Raji (cell line): ENCODE results near the gene TBL1XR1.

ENCODE experiments used
- POLR2A ChIP-seq: IDR thresholded peaks from 2 replicates; pipeline ENCODE4 v1.6.1; 2011; ENCODE audit warnings: low read depth, low read length, control low read depth; ENCODE audit not compliant: insufficient read depth

The TBL1XR1 gene

DNA sequence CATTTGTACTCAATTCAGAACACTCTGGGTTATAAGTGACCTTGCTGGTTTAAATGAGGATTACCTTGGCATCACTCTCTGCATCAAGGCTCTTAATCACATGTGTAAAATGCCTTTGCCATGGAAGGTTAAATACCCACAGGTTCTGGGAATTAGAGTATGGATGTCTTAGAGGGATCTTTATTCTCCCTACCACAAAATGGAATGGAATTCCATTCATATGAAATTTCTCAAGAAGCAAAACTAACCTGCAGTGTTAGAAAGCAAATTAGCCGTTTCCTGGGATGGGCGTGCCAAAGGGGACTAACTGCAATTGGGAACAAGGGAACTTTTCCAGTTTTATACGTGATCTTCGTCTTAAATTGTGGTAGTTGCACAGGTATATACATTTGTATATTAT is 39.8 kb downstream of the TBL1XR1 start:
- TF ChIP-seq POLR2A: no peak

DNA sequence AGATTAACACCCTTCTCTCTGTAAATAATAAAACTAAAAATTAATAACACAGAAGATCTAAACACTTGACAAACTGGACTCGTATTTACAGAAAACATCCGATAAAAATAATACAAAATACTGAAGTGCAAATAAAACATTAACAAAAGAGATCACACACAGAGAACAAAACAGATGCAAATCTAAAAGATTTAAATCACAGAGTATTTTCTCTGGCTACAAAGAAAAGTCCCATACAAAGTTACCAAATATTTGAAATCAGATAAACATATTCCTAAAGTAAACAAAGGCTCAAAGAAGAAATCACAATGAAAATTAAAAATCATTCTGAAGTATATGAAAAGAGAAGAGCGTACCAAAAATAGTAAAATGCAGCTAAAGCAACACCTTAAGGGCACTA is 42.5 kb downstream of the TBL1XR1 start:
- no peak for TF ChIP-seq POLR2A

DNA sequence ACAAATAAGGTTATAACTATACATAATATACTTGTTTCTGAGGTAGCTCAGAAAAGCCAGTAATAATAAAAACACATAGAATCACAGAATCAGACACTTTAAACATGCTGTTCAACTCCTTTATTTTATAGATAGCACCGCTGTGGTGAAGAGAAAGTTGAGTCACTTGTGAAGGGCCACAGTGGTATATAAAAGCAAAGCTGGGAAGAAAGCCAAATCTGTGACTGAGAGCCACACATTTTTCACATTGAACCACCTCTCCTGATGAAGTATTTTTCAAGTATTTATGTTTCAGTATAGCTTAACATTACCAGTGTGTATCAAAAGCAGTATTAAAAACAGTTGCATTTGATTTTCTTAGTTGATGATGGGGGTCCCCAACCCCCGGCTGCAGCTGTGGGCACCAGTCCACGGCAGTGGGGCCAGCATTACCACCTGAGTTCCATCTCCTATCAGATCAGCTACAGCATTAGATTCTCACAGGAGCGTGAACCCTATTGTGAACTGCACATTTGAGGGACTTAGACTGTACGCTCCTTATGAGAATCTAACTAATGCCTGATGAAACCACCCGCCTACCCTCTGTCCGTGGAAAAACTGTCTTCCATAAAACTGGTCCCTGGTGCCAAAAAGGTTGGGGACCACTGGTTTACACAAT is 46.2 kb downstream of the TBL1XR1 start:
- TF ChIP-seq POLR2A: no peak

DNA sequence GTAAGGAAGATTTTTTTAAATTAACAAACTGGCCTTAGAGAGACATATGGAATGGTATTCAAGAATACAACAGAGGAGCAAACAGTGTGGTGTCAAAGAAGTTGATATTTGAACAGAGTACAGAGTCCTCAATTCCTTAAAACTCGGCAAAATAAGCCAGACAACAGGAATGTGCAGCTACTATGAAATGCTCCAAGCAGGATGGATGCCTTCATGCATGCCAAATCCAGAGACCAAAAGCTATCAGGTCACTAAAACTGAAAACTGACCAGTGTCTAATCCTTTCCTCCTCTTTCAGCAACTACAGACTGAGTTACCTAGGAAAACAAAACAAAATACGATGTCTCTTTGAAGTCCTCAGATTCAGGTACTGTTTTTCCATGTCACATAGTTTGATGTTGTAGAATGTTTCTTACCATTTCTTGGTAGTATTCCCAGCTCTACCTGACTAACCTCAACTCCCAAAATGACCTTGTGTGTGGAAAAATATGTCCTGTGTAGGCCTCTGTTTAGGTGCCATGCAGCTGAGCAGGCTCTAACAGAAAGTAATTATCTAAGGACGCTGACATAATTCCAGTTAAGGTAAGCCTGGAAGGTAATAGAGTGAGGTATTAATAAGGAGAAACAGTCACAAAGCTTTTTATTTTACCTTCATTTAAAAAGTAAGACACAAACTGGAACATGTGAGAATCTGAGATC is 46.9 kb downstream of the TBL1XR1 start:
- TF ChIP-seq POLR2A: no peak

DNA sequence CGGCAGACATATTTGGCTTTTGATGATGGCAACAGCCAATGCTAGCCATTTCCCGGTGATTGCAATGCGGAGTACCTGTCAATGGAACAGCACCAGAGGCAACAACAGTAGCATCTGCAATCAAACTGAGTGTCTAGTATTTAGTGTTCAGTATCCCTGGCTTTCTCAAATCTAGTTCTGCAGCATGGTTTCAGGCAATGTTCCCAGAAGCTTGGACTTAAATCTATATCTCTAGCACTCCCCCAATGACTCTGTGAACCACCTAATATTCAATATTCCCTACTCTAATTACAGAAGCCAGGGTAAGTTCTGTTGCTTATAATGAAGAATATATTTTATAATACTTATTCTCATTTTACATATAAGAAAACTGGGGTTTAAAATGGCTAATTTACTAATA is 48.2 kb downstream of the TBL1XR1 start:
- TF ChIP-seq POLR2A: no peak

DNA sequence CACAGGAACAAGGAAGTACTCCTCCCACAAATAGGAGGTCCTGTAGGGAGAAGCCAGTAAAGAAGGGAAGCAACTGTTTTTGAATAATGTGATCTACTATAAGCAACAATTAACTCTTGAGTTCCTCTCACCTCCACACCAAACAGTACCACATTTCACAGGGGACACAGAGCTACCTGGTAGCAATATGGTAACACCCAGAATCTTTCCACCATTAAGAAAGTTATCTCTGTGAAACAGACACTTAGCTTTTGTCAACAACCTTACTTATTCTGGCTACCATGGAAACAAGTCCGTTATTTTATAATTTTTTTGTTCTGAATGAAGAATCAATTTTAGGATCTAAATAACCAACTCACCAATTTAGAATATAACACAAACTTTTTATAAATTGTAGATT is 49.5 kb downstream of the TBL1XR1 start:
- no peak for TF ChIP-seq POLR2A

DNA sequence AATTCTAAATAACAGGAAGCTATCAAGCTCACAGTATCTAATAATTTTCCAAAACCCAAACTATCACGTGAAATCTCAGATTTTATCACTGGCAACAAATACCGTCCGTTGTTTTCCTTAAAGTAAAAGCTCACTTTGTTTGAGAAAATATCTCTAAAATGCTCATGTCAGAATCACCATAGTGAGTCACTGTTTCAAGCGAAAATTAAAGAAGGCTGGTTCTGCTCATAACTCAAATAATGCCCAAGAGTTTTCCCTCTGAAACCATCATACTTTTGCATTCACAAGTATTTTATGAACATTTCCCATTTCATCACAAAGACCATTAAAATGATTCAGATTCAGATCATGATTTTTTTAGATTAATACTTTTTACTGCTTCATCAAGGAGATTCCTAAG is 50.6 kb downstream of the TBL1XR1 start:
- no peak for TF ChIP-seq POLR2A

DNA sequence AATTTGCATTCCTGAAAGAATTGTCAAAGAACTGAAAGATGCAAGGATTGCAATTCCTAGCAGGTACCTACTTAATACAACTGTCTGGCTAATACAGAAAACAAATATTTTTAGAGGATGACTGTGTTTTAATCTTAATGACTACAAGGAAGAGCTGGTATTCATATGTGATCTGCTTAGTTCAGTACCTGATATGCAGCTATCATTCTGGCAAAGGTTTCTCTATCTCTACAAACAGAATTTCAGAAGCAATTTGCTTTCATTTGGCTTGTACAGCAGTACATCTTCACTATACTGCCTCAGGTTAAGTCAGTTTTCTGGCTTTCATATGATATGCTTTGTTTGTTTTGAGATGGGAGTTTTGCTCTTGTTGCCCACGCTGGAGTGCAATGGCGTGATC is 51.3 kb downstream of the TBL1XR1 start:
- no peak for TF ChIP-seq POLR2A

DNA sequence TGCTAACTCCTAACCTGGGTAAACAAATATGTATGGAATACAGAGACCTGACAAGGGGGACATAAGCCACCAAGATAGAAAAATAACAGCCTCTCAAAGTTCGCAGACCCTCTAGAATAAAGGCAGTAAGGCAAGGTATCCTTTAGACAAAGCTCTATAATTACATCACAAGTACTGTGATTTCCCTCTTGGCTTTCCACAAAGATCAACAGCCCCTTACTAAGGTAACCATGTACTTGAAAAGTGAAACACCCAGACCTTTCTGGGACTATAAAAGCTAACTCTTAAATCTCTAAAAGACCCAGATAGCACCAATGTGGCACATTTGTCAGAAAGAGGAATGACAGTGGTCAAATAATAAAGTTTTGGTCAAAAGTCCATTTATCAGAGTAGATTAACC is 51.9 kb downstream of the TBL1XR1 start:
- no peak for TF ChIP-seq POLR2A

DNA sequence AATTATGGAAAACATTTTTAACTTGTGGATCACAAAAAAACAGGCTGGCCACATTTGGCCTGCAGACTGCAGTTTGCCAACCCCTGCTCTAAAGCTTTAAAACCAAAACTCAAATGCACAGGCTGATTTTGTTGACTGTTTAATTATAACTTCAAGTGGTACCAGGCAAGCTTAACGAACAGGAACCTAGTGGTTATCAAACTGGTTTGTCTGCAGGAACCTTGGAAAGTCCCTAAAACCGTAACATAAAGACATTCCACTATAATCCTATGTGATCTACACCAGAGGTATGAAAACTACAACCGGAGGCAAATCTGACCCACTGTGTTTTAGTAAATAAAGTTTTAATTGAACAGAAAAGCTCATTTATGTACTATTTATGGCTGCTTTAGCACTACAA is 52.4 kb downstream of the TBL1XR1 start:
- TF ChIP-seq POLR2A: no peak

DNA sequence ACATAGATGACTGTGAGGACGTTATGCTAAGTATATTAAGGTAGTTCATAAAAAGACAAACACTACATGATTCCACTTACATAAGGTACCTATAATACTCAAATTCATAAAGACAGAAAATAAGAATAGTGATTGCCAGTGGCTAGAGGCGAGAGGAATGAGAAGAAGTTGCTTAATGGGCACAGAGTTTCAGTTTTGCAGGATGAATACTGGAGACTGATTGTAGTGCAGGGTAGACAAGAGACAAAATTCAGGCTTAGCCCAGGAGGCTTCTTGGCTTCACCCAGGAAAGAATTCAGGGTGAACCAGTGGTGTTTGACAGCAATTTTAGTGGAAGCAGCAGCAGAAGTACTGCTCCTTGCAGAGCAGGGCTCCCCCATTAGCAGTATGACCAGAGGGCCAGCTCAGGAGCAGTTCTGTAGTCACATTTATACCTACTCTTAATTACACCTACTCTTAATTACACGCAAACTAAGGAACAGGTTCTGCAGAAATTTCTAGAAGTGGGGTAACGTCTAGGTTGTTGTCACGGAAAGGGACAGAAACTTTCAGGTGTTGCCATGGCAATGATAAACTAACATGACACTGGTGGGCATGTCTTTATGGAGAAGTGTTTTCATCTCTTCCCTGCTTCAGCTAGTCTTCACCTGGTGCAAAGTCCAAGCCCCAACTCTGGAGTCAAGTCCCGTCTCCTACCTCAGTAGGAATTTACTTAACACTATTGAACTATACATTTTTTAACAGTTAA is 55.2 kb downstream of the TBL1XR1 start:
- no peak for TF ChIP-seq POLR2A

DNA sequence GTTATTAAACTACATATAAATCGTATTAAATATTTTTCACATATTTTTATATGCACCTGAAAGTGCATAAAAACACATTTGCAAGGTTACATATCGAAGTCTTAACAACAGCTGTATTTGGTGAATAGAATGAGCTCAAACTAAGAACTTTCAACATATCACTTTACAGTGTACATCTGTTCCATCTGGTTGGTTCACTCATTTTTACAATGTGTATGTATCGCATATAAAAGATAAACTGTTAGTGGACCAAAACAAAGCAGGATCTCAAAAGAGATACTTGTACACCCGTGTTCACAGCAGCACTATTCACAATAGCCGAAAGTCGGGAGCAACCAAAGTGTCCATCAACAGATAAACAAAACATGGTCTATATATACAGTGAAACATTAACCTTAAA is 55.8 kb downstream of the TBL1XR1 start:
- TF ChIP-seq POLR2A: no peak

DNA sequence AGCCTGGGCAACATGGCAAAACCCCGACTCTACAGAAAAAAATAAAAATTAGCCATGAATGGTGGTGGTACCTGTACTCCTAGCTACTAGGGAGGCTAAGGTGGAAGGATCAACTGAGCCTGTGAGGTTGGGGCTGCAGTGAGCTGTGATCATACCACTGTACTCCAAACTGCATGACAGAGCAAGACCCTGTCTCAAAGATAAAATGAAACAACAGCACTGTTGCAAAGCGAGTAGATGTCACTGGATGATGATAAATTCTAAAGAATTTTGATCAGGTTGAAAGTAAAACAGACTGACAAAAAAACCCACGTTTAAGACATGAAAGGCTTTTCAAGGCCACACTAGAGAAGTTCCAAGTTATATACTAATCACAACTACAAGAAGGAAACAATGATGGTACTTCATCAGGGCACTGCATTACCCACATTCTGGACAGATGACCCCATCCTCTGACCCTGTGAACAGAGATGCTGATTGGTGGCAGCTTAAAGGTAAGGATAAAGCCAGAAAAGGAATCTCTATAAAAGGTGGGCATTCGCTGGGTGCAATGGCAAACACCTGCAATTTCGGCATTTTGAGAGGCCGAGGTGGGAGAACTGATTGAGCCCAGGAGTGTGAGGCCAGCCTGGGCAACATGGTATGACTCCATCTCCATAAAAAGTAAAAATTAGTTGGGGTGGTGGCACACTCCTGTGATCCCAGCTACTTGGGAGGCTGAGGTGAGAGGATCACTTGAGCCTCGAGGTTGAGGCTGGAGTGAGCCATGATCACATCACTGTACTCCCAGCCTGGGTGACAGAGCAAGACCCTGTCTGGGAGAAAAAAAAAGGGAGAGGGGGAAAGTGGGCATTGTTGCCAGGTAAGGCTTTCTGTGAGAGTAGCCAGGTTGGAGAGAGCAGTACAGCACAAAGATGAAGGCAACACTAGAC is 59.2 kb downstream of the TBL1XR1 start:
- TF ChIP-seq POLR2A: no peak

DNA sequence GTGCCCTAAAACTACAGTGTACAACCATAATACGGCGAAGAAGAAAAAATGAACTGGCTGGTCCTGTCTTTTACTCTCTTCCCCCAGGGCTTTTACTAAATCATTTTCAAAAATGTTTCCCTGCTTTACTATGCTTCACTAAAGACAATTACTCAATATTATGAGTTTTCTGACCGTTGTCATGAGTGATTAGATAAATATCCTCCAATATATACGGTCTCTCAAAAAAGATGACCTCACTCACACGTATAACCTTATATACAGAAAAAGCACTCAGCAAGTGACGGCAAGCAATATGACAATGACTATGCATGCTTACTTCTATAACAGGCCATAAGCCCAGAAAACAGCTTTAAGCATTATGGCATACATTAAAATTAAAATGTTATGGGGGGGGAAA is 60.5 kb downstream of the TBL1XR1 start:
- TF ChIP-seq POLR2A: no peak

DNA sequence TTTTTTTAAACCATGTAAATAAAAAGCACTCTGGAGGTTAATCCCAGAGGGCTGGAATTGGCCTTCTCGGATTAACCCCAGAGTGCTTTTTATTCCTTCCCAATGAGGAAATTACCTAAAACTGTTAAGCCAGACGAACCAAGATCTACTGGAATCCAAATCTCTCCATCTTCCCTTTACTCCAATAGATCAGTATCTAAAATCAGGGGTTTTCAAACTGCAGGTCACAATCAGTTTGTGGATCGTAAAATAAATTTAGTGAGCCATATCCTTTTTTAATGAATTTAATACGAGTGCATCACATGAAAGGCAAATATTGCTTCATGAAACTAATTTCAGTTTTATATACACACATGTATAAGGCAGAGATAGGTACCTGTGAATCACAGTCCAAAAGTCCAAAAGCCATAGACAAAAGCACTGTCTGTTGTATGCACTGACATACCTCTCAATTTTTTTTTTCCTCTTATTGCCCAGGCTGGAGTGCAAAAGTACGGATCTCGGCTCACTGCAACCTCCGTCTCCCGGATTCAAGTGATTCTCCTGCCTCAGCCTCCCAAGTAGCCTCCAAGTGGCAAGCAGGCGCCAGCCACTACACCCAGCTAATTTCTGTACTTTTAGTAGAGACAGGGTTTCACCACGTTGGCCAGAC is 61.3 kb downstream of the TBL1XR1 start:
- TF ChIP-seq POLR2A: no peak
